IPS DF 6.9 (cell line): Measurements from ENCODE around the gene SERTAD4.

ENCODE experiments used
- DNase-seq: peaks from one replicate; pipeline ENCODE4 v3.0.0-alpha.2; 2013; ENCODE audit warnings: low read depth, low spot score
- H3K27ac ChIP-seq: one replicate; pipeline ENCODE4 v1.5.1; 2013; ENCODE audit warnings: low read length, control low read depth
- H3K27me3 ChIP-seq: 2 replicates; pipeline ENCODE4 v1.6.1; 2013; ENCODE audit warnings: mild to moderate bottlenecking, low read length; ENCODE audit not compliant: control insufficient read depth, insufficient read depth
- H3K36me3 ChIP-seq: 2 replicates; pipeline ENCODE4 v1.6.1; 2013; ENCODE audit warnings: low read length; ENCODE audit not compliant: control insufficient read depth, insufficient read depth
- H3K4me1 ChIP-seq: 2 replicates; pipeline ENCODE4 v1.6.1; 2013; ENCODE audit warnings: low read length; ENCODE audit not compliant: control insufficient read depth, insufficient read depth
- H3K4me3 ChIP-seq: 2 replicates; pipeline ENCODE4 v1.5.1; 2013; ENCODE audit warnings: mild to moderate bottlenecking, low read length
- H3K9me3 ChIP-seq: 2 replicates; pipeline ENCODE4 v1.6.1; 2013; ENCODE audit warnings: low read length, inconsistent platforms; ENCODE audit not compliant: control insufficient read depth, insufficient read depth
- WGBS: extraction: QIAGEN DNeasy Blood & Tissue Kit; methylation state at CpG from one replicate; pipeline ENCODE4 v1.1.7; 2013; ENCODE audit warnings: mixed read lengths, missing lambda C conversion rate; ENCODE audit not compliant: insufficient read length, insufficient coverage; 5-methylcytosine and 5-hydroxymethylcytosine counted together

The SERTAD4 gene

GRCh38 chr1:210289248-210289647, 56.7 kb downstream of the SERTAD4 start:
- Histone ChIP-seq H3K9me3 (no peaks in the 10 kb centered on the region), H3K27ac (no peak overlapping the region), H3K4me1 (peaks cover 3% of the 10 kb centered on the region; the same call in 1 of the 2 replicates), H3K27me3 (no peaks in the 10 kb centered on the region; the same call in 1 of the 2 replicates), H3K4me3 (no peak overlapping the region), H3K36me3 (no peaks in the 10 kb centered on the region)
- no peak for DNase-seq
- WGBS: no CpG with 5 or more reads among the region's 4 CpGs

DNA sequence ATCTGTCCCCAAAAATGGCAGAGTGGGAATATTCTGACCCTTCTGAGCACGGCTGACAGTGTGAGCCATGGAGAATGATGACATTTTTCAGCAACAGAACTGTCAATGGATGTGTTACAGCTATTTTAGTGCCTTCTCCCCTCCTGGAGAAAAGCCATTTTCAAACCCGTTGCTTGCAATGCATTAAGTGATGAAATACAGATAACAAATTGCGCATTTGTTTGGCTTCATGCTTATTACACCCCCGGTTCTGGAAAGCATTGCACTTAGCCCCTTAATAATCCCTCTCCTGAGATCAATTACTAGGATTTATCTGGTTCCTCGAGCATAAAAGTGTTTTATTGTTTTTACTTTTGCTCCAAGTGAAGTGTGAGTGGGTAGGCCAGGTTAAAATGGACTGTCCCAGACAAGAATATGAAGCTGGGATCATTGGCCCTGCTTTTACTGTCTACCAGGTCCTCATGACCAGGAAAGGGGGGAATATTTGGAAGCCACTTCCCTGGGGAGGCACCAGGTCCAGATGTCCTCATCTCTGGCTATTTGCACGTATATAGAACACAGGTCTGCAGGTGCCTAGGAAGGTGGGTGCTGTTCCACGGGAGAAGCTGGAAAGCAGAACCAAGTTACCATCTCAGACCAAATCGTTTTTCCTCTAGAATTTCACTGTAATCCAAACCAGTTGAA, 58.6 kb downstream of the SERTAD4 start:
- H3K27ac ChIP-seq: no peak overlapping the region
- no CpG with 5 or more reads among the region's 8 CpGs for WGBS

DNA sequence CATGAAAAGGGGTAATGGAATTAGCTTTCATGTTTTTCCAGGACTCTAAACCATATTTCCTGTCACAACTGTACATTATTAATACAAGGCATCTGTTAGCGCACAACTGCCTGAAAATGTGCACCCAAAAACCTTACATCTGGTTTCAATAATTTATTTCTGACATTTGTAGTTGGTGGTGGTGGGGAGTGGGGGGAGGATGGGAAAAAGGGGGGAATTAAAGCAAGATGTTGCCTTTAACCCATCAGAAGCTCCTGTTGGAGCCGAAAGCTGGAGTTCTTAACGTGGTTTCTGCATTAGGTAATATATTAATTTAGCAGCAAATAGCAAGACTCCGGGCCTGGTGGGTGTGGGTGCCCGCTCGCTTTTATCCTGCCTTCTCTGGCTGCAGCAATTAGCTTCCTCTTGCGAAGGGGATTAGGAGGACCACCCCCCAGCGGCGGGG, 59.2 kb downstream of the SERTAD4 start:
- Histone ChIP-seq H3K36me3 (no peaks in the 10 kb centered on the region), H3K4me1 (peaks cover 3% of the 10 kb centered on the region; the same call in 1 of the 2 replicates), H3K4me3 (no peak overlapping the region; the same call in 1 of the 2 replicates), H3K9me3 (no peaks in the 10 kb centered on the region), H3K27me3 (no peaks in the 10 kb centered on the region; the same call in 1 of the 2 replicates), H3K27ac (no peak overlapping the region)
- DNase-seq: no peak
- no CpG with 5 or more reads among the region's 9 CpGs for WGBS

More for the DNA sequence above, 58.6 kb downstream of the SERTAD4 start:
- Histone ChIP-seq H3K9me3 (no peaks in the 10 kb centered on the region), H3K4me1 (peaks cover 3% of the 10 kb centered on the region; the same call in 1 of the 2 replicates), H3K4me3 (no peak overlapping the region), H3K36me3 (no peaks in the 10 kb centered on the region), H3K27me3 (no peaks in the 10 kb centered on the region; the same call in 1 of the 2 replicates)
- no peak for DNase-seq

- no CpG with 5 or more reads among the region's 56 CpGs for WGBS
- Histone ChIP-seq H3K27me3 (no peaks in the 10 kb centered on the region; the same call in 1 of the 2 replicates), H3K36me3 (no peaks in the 10 kb centered on the region), H3K9me3 (no peaks in the 10 kb centered on the region), H3K27ac (no peak overlapping the region), H3K4me3 (peak overlapping the region; percentile 42; the same call in 1 of the 2 replicates), H3K4me1 (peaks cover 3% of the 10 kb centered on the region; the same call in 1 of the 2 replicates)
- no peak for DNase-seq
These were observed 59.8 kb downstream of the SERTAD4 start for GRCh38 chr1:210292231-210292871.

DNA sequence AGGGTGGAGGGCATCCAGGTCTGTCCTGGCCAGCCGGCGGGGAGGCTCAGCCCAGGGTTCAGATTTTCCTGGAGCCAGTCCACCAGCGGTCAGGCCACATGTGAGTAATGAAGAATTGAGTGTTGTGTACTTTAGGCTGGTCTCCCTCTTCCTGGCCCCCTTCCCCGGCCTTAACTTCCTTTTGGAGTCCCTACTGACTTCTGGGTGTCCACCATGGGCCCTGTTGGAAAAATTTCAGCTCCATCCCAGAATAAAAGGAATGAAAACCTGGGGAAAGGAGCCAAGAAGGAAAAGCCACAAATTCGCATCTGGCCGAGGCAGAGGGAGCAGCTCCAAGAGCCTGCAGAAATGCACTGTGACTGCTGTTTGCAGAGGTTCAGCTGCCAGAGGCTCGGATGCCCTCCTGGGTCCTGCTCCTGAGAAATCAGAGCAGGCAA, 60.6 kb downstream of the SERTAD4 start:
- no peaks in the 10 kb centered on the region; the same call in 1 of the 2 replicates for H3K27me3 ChIP-seq
- no peak overlapping the region for H3K4me3 ChIP-seq
- peaks cover 1% of the 10 kb centered on the region; the same call in 1 of the 2 replicates for H3K4me1 ChIP-seq
- WGBS: no CpG with 5 or more reads among the region's 7 CpGs
- H3K27ac ChIP-seq: no peak overlapping the region
- no peaks in the 10 kb centered on the region for H3K9me3 ChIP-seq
- no peaks in the 10 kb centered on the region for H3K36me3 ChIP-seq
- no peak for DNase-seq

DNA sequence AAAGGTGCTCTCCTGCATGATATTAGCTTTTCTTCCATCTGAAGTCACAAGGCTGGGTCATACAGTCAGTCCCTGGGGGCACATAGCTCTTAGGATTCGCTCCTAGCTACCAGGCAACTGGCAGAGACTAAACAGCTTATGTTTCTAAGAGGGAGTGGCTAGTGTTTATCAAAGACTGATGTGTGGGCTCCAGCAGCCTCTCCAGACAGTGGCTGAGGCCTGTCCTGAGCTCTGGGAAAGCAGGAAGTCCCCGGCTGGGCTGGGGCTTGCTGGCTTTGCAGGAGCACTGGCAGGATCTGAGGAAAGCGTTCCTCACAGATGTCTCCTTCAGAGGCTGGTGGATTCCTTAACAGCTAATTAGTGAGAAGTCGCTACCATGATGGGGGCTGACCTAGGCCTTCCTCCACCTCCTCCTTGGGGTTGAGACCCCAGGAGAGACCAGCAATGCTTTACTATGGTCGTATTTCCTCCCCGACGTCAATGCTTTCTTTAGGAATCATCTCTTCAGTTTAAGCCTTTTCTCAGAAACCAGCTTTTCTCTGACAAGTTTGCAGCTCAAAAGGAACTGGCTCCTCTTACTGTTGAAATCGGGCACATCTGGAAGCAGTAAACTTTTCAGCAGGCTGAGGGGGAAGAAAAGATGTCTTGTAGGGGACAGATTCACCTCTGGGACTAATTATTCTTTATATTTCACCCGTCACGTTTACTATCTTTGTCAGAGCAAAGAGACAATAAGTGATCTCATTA, 62.6 kb downstream of the SERTAD4 start:
- Histone ChIP-seq H3K36me3 (no peaks in the 10 kb centered on the region), H3K27me3 (no peaks in the 10 kb centered on the region), H3K9me3 (no peaks in the 10 kb centered on the region), H3K27ac (no peak overlapping the region), H3K4me1 (peaks cover 1% of the 10 kb centered on the region; the same call in 1 of the 2 replicates), H3K4me3 (no peak overlapping the region)
- WGBS: no CpG with 5 or more reads among the region's 10 CpGs
- DNase-seq: no peak
